Esophagus muscularis mucosa (tissue), 4 donors: Measurements from ENCODE around the gene GOLGA6L25. TPM values are rescaled to one million over a fixed set of nuclear protein-coding genes. Genes with fewer than 3 reads are reported as not detected.
A peak's percentile ranks its signal among the peaks of the same experiment; 100 is the strongest.
"Not testable (repeated sequence)": the region's sequence is repeated elsewhere in the genome, so short reads cannot be mapped to it uniquely, and the experiment has no call there.

Experiments
- DNase-seq: peaks from one replicate; pipeline ENCODE4 v3.0.0-alpha.2; 2017; ENCODE audit errors: extremely low spot score
- H3K27ac ChIP-seq, 4 donors: fragments of 200-600 bp; sonication (generic); replicated peaks in 1 of 4; 1 replicate in 3 of 4; 2 replicates in 1 of 4; pipeline ENCODE4 v1.5.1; 2016 to 2019; ENCODE audit warnings: mild to moderate bottlenecking in 1 of 4
- H3K27me3 ChIP-seq, 4 donors: fragments of 200-600 bp; sonication (generic); one replicate each; pipeline versions ENCODE4 v1.5.1 to v1.6.0; 2016 to 2019
- H3K36me3 ChIP-seq, 4 donors: fragments of 200-600 bp; sonication (generic); one replicate each; pipeline ENCODE4 v1.5.1; 2016 to 2019
- H3K4me1 ChIP-seq, 4 donors: fragments of 200-600 bp; sonication (generic); one replicate each; pipeline ENCODE4 v1.5.1; 2016 to 2019
- H3K4me3 ChIP-seq, 4 donors: fragments of 200-600 bp; sonication (generic); 1 replicate in 2 of 4; 2 replicates in 2 of 4; pipeline ENCODE4 v1.5.1; 2016 to 2019; ENCODE audit warnings: mild to moderate bottlenecking in 4 of 4, moderate library complexity in 1 of 4
- H3K9me3 ChIP-seq, 4 donors: fragments of 200-600 bp; sonication (generic); 1 replicate in 3 of 4; 2 replicates in 1 of 4; pipeline ENCODE4 v1.5.1; 2016 to 2019
- WGBS: methylation state at CpG from one replicate; pipeline ENCODE4 v1.1.5; 2018; 5-methylcytosine and 5-hydroxymethylcytosine counted together
- intact Hi-C: fragments of 100-400 bp; cut with DNase I; formaldehyde crosslinking; loops from one replicate; pipeline ENCODE4 v1.15.1; 2023
- total RNA-seq, 4 donors: library from RNA; depleted of rRNA; stranded (reverse); fragments of >200 nt; gene quantifications; one replicate each; pipeline versions ENCODE4 v1.1.0 to v1.2.1, GENCODE V29; 2016

Gene GOLGA6L25
- not detected for total RNA-seq

GRCh38 chr15:28553268-28553667 lies at the start of gene GOLGA6L25:
TSS of gene GOLGA6L25 (plus strand) at chr15:28553568. CDS start at chr15:28553629, 61 bp downstream.
- H3K4me1 ChIP-seq, H3K27ac ChIP-seq, H3K36me3 ChIP-seq, H3K4me3 ChIP-seq, H3K27me3 ChIP-seq, DNase-seq, H3K9me3 ChIP-seq, intact Hi-C loops: not testable (repeated sequence)
- WGBS: no CpG with 5 or more reads among the region's 7 CpGs

GRCh38 chr15:28508217-28508889 lies 45.0 kb upstream of the GOLGA6L25 start:
- DNase-seq, intact Hi-C loops, H3K27ac ChIP-seq, H3K36me3 ChIP-seq, H3K9me3 ChIP-seq, H3K4me1 ChIP-seq, H3K27me3 ChIP-seq: not testable (repeated sequence)
- peak overlapping the region in 2 of 4 donors; percentile 27 to 31 for H3K4me3 ChIP-seq
- WGBS: no CpG with 5 or more reads among the region's 63 CpGs

GRCh38 chr15:28514128-28514527 lies 39.2 kb upstream of the GOLGA6L25 start:
- H3K4me3 ChIP-seq, H3K27me3 ChIP-seq, H3K36me3 ChIP-seq, H3K9me3 ChIP-seq, intact Hi-C loops, H3K4me1 ChIP-seq, DNase-seq, H3K27ac ChIP-seq: not testable (repeated sequence)
- 70% methylated on average over 4 of the region's 22 CpGs for WGBS

GRCh38 chr15:28515208-28515607 lies 38.2 kb upstream of the GOLGA6L25 start:
- DNase-seq, H3K27me3 ChIP-seq, H3K9me3 ChIP-seq, intact Hi-C loops, H3K36me3 ChIP-seq, H3K27ac ChIP-seq, H3K4me1 ChIP-seq, H3K4me3 ChIP-seq: not testable (repeated sequence)
- no CpG with 5 or more reads among the region's 11 CpGs for WGBS

GRCh38 chr15:28532954-28533353 lies 20.4 kb upstream of the GOLGA6L25 start, which contains the start of gene GOLGA8G:
TSS of gene GOLGA8G (minus strand) at chr15:28532971. CDS start at chr15:28532909, 62 bp downstream.
- H3K27me3 ChIP-seq, H3K4me3 ChIP-seq, intact Hi-C loops, DNase-seq, H3K27ac ChIP-seq, H3K9me3 ChIP-seq, H3K36me3 ChIP-seq, H3K4me1 ChIP-seq: not testable (repeated sequence)
- WGBS: 76% methylated on average over 3 of the region's 6 CpGs

- H3K4me3 ChIP-seq, H3K27me3 ChIP-seq, H3K36me3 ChIP-seq, H3K9me3 ChIP-seq, intact Hi-C loops, H3K4me1 ChIP-seq, DNase-seq, H3K27ac ChIP-seq: not testable (repeated sequence)
- no CpG with 5 or more reads among the region's 13 CpGs for WGBS
These were observed 20.0 kb downstream of the GOLGA6L25 start for GRCh38 chr15:28573351-28573750.

- peak overlapping the region in 3 of 4 donors; percentile 57 to 72 (median 60) for H3K27ac ChIP-seq
- H3K9me3 ChIP-seq, DNase-seq, H3K36me3 ChIP-seq, H3K4me1 ChIP-seq, intact Hi-C loops, H3K27me3 ChIP-seq: not testable (repeated sequence)
- peak overlapping the region; percentile 25 to 53 (median 46) for H3K4me3 ChIP-seq
- no CpG with 5 or more reads among the region's 72 CpGs for WGBS
These were observed 35.7 kb downstream of the GOLGA6L25 start for GRCh38 chr15:28588977-28589606.

GRCh38 chr15:28589769-28590168 lies 36.4 kb downstream of the GOLGA6L25 start:
- H3K9me3 ChIP-seq, H3K4me1 ChIP-seq, intact Hi-C loops, H3K27me3 ChIP-seq, H3K36me3 ChIP-seq, DNase-seq: not testable (repeated sequence)
- H3K4me3 ChIP-seq: peak overlapping the region; percentile 44 to 59 (median 48)
- H3K27ac ChIP-seq: peak overlapping the region in 3 of 4 donors; percentile 34 to 66 (median 65)
- 2% methylated on average over 8 of the region's 9 CpGs for WGBS

GRCh38 chr15:28592395-28592794 lies 39.0 kb downstream of the GOLGA6L25 start:
- H3K9me3 ChIP-seq, H3K27me3 ChIP-seq, H3K36me3 ChIP-seq, DNase-seq, H3K4me1 ChIP-seq, H3K4me3 ChIP-seq, H3K27ac ChIP-seq, intact Hi-C loops: not testable (repeated sequence)
- no CpG with 5 or more reads among the region's 3 CpGs for WGBS

- H3K4me3 ChIP-seq, H3K4me1 ChIP-seq, H3K9me3 ChIP-seq, H3K27ac ChIP-seq, DNase-seq, H3K36me3 ChIP-seq, H3K27me3 ChIP-seq, intact Hi-C loops: not testable (repeated sequence)
- WGBS: 100% methylated on average over 1 of the region's 5 CpGs
These were observed 40.2 kb downstream of the GOLGA6L25 start for GRCh38 chr15:28593424-28594129.

GRCh38 chr15:28597471-28597870 lies 44.1 kb downstream of the GOLGA6L25 start:
- H3K27ac ChIP-seq, H3K9me3 ChIP-seq, H3K36me3 ChIP-seq, H3K4me3 ChIP-seq, DNase-seq, intact Hi-C loops, H3K4me1 ChIP-seq, H3K27me3 ChIP-seq: not testable (repeated sequence)
- WGBS: no CpG with 5 or more reads among the region's 10 CpGs

GRCh38 chr15:28598209-28598608 lies 44.8 kb downstream of the GOLGA6L25 start:
- H3K4me1 ChIP-seq, H3K27me3 ChIP-seq, DNase-seq, H3K27ac ChIP-seq, H3K36me3 ChIP-seq, H3K9me3 ChIP-seq, H3K4me3 ChIP-seq, intact Hi-C loops: not testable (repeated sequence)
- WGBS: 80% methylated on average over 1 of the region's 8 CpGs
